ENCODE data around the gene IL36B.

- TF ChIP-seq CTCF (IDR thresholded peaks at IDR 0.05) (no peak), ZFX (IDR thresholded peaks at IDR 0.05; ENCODE audit: borderline replicate concordance) (no peak)
These were observed 45.4 kb downstream of the IL36B start for GRCh38 chr2:113007250-113007649.

Data from 22Rv1 (cell line).